Activated CD4-positive, CD25-positive, alpha-beta regulatory T cell treated with anti-CD3 and anti-CD28 coated beads, Interleukin-2, amount 50 U/mL, for 72 hours (primary cell): ENCODE measurements around the gene MTURN.
"Not testable (repeated sequence)": the region's sequence is repeated elsewhere in the genome, so short reads cannot be mapped to it uniquely, and the experiment has no call there.

Experiments
- DNase-seq: peaks from one replicate; pipeline ENCODE4 v3.0.0; 2021

The MTURN gene

GRCh38 chr7:30181736-30182522, 47.1 kb downstream of the MTURN start:
- DNase-seq = no peak

GRCh38 chr7:30182814-30183213, 48.0 kb downstream of the MTURN start:
- no peak for DNase-seq

GRCh38 chr7:30183749-30184369, 49.1 kb downstream of the MTURN start:
- no peak for DNase-seq

- DNase-seq = no peak
These were observed 50.2 kb downstream of the MTURN start for GRCh38 chr7:30184791-30185487.

- no peak for DNase-seq
These were observed 50.7 kb downstream of the MTURN start for GRCh38 chr7:30185496-30185895.

GRCh38 chr7:30186725-30187124, 51.9 kb downstream of the MTURN start:
- no peak for DNase-seq

- no peak for DNase-seq
These were observed 52.7 kb downstream of the MTURN start for GRCh38 chr7:30187513-30187912.

- DNase-seq = not testable (repeated sequence)
These were observed 53.6 kb downstream of the MTURN start for GRCh38 chr7:30188381-30188780.

GRCh38 chr7:30188811-30189210, 54.0 kb downstream of the MTURN start:
- DNase-seq = no peak

- DNase-seq = no peak
These were observed 57.0 kb downstream of the MTURN start for GRCh38 chr7:30191809-30192208.

- no peak for DNase-seq
These were observed 58.7 kb downstream of the MTURN start for GRCh38 chr7:30193336-30193943.

- no peak for DNase-seq
These were observed 61.6 kb downstream of the MTURN start for GRCh38 chr7:30196408-30196807.

GRCh38 chr7:30197438-30197837, 62.7 kb downstream of the MTURN start:
- no peak for DNase-seq

- no peak for DNase-seq
These were observed 64.5 kb downstream of the MTURN start for GRCh38 chr7:30199271-30199670.

GRCh38 chr7:30200591-30200990, 65.8 kb downstream of the MTURN start:
- no peak for DNase-seq

GRCh38 chr7:30201161-30201666, 66.4 kb downstream of the MTURN start:
- no peak for DNase-seq

- DNase-seq = no peak
These were observed 67.1 kb downstream of the MTURN start for GRCh38 chr7:30201921-30202320.

GRCh38 chr7:30202671-30203070, 67.9 kb downstream of the MTURN start:
- no peak for DNase-seq

- DNase-seq = no peak
These were observed 71.7 kb downstream of the MTURN start for GRCh38 chr7:30206491-30206890.

GRCh38 chr7:30206942-30207341, 72.2 kb downstream of the MTURN start:
- DNase-seq = no peak

- DNase-seq = no peak
These were observed 72.6 kb downstream of the MTURN start for GRCh38 chr7:30207376-30207775.

- no peak for DNase-seq
These were observed 75.2 kb downstream of the MTURN start for GRCh38 chr7:30209951-30210350.
